Kidney (tissue), 22 donors: ENCODE results near the gene AHDC1. TPM values are rescaled to one million over a fixed set of nuclear protein-coding genes. Genes with fewer than 3 reads are reported as not detected.

Experiments
- DNase-seq, 5 donors: peaks; one replicate each; pipeline ENCODE4 v3.0.0-alpha.2; 2013 to 2020
- FAIRE-seq: peaks from 2 replicates; lab custom pipeline; 2012; peaks lifted over from hg19 to GRCh38; lab: Jason Lieb, UNC
- H3K27ac ChIP-seq, 2 donors: one replicate each; pipeline ENCODE4 v1.7.0; 2013; ENCODE audit warnings: low read depth in 2 of 2, low read length in 2 of 2, inconsistent platforms in 1 of 2
- H3K27me3 ChIP-seq: one replicate; pipeline ENCODE4 v1.7.1; 2013; ENCODE audit warnings: low read length, inconsistent platforms; ENCODE audit not compliant: control insufficient read depth, insufficient read depth
- H3K36me3 ChIP-seq, 3 donors: one replicate each; pipeline versions ENCODE4 v1.7.0 to v1.7.1; 2013; ENCODE audit warnings: low read length in 3 of 3, control low read depth in 1 of 3, inconsistent platforms in 1 of 3; ENCODE audit not compliant: insufficient read depth in 3 of 3, control insufficient read depth in 2 of 3
- H3K4me1 ChIP-seq, 3 donors: one replicate each; pipeline versions ENCODE4 v1.7.0 to v1.7.1; 2013; ENCODE audit warnings: low read length in 3 of 3, inconsistent platforms in 1 of 3, low read depth in 1 of 3; ENCODE audit not compliant: control insufficient read depth in 2 of 3, insufficient read depth in 2 of 3
- H3K4me3 ChIP-seq, 3 donors: one replicate each; pipeline versions ENCODE4 v1.7.0 to v1.8.1; 2013; ENCODE audit warnings: low read length in 3 of 3, control low read depth in 1 of 3, inconsistent platforms in 1 of 3
- H3K9ac ChIP-seq, 3 donors: one replicate each; pipeline versions ENCODE4 v1.7.0 to v1.7.1; 2013; ENCODE audit warnings: low read length in 3 of 3, control low read depth in 1 of 3, inconsistent platforms in 1 of 3
- H3K9me3 ChIP-seq, 3 donors: one replicate each; pipeline versions ENCODE4 v1.7.0 to v1.7.1; 2013; ENCODE audit warnings: low read length in 3 of 3, control low read depth in 1 of 3, inconsistent platforms in 1 of 3; ENCODE audit not compliant: control insufficient read depth in 2 of 3, insufficient read depth in 1 of 3
- intact Hi-C: fragments of 100-400 bp; cut with DNase I; formaldehyde crosslinking; loops from one replicate; pipeline ENCODE4 v1.11.1; 2022
- long read RNA-seq, 10 donors: library from polyadenylated mRNA in 1 of 10; unstranded in 1 of 10; transcript quantifications; one replicate each; pipeline ENCODE4 v2.0.0 and lab custom pipeline, GENCODE V29; 2021 to 2026
- polyA plus RNA-seq: library from polyadenylated mRNA; stranded (reverse); fragments of 350-450 nt; fragmentation: Illumina TruSeq; extraction: RNeasy Lipid Tissue Mini Kit (QIAGEN cat#74804); gene quantifications from one replicate; pipeline ENCODE4 v1.2.3, GENCODE V29; 2014; ENCODE audit warnings: low read depth, low replicate concordance; ENCODE audit not compliant: insufficient read depth
- total RNA-seq: library from RNA; stranded (reverse); fragmentation: NEBNext Ultra II Directional; extraction: Animal tissue kit (Norgen Biotek cat#: 25700); gene quantifications from one replicate; pipeline ENCODE4 v1.2.1, GENCODE V29; 2021
- TF ChIP-seq, protein P1 (sequence below): IDR thresholded peaks from 3 replicates; pipeline ENCODE4 v1.5.1; 2012; ENCODE audit warnings: mild to moderate bottlenecking, moderate library complexity, borderline replicate concordance; ENCODE audit not compliant: insufficient read depth; ENCODE audit errors: extremely low read depth
- donor health status: control.
- donor health status: control.
- donor health status: control.
- donor health status: control.
- donor health status: control.
- donor health status: DM: yes; HTN: yes; CAD: no.
- donor health status: Normal renal cell carcinoma (clear cell type).

Gene AHDC1, protein sequence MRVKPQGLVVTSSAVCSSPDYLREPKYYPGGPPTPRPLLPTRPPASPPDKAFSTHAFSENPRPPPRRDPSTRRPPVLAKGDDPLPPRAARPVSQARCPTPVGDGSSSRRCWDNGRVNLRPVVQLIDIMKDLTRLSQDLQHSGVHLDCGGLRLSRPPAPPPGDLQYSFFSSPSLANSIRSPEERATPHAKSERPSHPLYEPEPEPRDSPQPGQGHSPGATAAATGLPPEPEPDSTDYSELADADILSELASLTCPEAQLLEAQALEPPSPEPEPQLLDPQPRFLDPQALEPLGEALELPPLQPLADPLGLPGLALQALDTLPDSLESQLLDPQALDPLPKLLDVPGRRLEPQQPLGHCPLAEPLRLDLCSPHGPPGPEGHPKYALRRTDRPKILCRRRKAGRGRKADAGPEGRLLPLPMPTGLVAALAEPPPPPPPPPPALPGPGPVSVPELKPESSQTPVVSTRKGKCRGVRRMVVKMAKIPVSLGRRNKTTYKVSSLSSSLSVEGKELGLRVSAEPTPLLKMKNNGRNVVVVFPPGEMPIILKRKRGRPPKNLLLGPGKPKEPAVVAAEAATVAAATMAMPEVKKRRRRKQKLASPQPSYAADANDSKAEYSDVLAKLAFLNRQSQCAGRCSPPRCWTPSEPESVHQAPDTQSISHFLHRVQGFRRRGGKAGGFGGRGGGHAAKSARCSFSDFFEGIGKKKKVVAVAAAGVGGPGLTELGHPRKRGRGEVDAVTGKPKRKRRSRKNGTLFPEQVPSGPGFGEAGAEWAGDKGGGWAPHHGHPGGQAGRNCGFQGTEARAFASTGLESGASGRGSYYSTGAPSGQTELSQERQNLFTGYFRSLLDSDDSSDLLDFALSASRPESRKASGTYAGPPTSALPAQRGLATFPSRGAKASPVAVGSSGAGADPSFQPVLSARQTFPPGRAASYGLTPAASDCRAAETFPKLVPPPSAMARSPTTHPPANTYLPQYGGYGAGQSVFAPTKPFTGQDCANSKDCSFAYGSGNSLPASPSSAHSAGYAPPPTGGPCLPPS (N-terminal part only)
- total RNA-seq (48.2 TPM), polyA plus RNA-seq (8.5 TPM)
- long read RNA-seq, donor 1, partial matches to known transcripts: 21 of 21 reads
- long read RNA-seq, donor 1, other reads (novel, unspliced or antisense): 0 of 21 reads
- long read RNA-seq, donor 2, partial matches to known transcripts: 25 of 25 reads
- long read RNA-seq, donor 2, other reads (novel, unspliced or antisense): 0 of 25 reads
- long read RNA-seq, donor 3, partial matches to known transcripts: 13 of 13 reads
- long read RNA-seq, donor 3, other reads (novel, unspliced or antisense): 0 of 13 reads
- long read RNA-seq, donor 4, partial matches to known transcripts: 18 of 18 reads
- long read RNA-seq, donor 4, other reads (novel, unspliced or antisense): 0 of 18 reads
- long read RNA-seq, donor 5: 0 reads
- long read RNA-seq, donor 6: 0 reads
- long read RNA-seq, donor 7, partial matches to known transcripts: 18 of 40 reads
- long read RNA-seq, donor 7, other reads (novel, unspliced or antisense): 22 of 40 reads
- long read RNA-seq, donor 8, partial matches to known transcripts: 37 of 37 reads
- long read RNA-seq, donor 8, other reads (novel, unspliced or antisense): 0 of 37 reads
- long read RNA-seq, donor 9, partial matches to known transcripts: 7 of 7 reads
- long read RNA-seq, donor 9, other reads (novel, unspliced or antisense): 0 of 7 reads
- long read RNA-seq, donor 10, partial matches to known transcripts: 19 of 20 reads
- long read RNA-seq, donor 10, other reads (novel, unspliced or antisense): 0 of 20 reads

DNA sequence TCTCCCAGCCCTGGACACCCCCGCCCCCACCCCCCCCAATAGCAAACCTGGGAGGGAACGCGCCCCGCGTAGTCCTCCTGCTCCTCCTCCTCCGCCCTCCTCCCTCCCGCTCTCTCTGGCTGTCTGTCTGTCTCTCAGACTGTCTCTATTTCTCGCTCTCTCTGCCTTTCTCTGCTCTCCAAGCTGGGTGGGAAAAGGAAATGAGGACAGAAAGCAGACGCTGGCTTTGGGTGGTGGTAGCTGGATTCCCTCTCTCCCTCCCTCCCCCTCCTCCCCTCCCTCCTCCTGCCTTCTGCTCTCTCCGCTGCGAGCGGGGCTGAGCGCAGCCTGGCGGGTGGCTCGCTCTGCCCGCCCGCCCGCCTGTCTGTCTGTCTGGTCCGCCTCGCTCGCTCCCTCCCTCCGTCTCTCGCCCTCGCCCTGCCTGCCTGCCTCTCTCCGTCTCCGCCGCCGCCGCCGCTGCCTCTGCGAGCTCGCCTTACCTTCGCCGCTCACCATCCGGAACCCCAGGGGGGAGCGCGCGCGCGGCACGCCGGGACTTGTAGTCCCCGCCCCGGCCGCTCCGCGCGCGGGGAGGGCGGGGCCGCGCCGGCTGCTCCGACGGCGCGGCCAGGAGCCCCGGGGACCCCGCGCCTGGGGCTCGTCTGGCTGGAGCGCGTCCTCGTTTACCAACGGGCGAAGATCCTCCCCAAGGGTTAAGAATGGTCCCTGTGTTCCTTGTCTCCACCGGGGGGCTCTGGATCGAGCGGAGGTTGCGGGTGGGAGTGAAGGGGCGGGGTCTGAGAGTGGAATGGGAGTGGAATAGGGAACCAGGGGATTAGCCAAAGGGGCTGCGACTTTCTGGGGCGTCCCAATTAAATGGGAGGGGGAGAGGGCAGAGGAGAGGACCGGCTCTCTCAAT lies at the start of gene AHDC1:
AHDC1 (minus strand) TSS at position 464 of the 898 bp plus-strand sequence. CDS start 52,029 bp downstream, outside the sequence.
- TF ChIP-seq, protein P1, sequence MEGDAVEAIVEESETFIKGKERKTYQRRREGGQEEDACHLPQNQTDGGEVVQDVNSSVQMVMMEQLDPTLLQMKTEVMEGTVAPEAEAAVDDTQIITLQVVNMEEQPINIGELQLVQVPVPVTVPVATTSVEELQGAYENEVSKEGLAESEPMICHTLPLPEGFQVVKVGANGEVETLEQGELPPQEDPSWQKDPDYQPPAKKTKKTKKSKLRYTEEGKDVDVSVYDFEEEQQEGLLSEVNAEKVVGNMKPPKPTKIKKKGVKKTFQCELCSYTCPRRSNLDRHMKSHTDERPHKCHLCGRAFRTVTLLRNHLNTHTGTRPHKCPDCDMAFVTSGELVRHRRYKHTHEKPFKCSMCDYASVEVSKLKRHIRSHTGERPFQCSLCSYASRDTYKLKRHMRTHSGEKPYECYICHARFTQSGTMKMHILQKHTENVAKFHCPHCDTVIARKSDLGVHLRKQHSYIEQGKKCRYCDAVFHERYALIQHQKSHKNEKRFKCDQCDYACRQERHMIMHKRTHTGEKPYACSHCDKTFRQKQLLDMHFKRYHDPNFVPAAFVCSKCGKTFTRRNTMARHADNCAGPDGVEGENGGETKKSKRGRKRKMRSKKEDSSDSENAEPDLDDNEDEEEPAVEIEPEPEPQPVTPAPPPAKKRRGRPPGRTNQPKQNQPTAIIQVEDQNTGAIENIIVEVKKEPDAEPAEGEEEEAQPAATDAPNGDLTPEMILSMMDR: no peak
- Histone ChIP-seq H3K9me3 (no peaks in the 10 kb centered on the region), H3K4me1 (peaks cover 6 to 18% (median 15%) of the 10 kb centered on the region in 3 donors), H3K4me3 (peak within 1 kb of the TSS; percentile 80 to 95 (median 91)), H3K27ac (peak within 1 kb of the TSS; percentile 95), H3K27me3 (no peaks in the 10 kb centered on the region), H3K9ac (peak within 1 kb of the TSS; percentile 46 to 77 (median 72)), H3K36me3 (no peaks in the 10 kb centered on the region)
- FAIRE-seq: no peak
- peak; percentile 92 to 97 (median 96) for DNase-seq
- intact Hi-C loops: loop anchor here (10.0 kb wide), 1 partner anchor 299 kb away; no protein-coding TSS in a partner anchor

DNA sequence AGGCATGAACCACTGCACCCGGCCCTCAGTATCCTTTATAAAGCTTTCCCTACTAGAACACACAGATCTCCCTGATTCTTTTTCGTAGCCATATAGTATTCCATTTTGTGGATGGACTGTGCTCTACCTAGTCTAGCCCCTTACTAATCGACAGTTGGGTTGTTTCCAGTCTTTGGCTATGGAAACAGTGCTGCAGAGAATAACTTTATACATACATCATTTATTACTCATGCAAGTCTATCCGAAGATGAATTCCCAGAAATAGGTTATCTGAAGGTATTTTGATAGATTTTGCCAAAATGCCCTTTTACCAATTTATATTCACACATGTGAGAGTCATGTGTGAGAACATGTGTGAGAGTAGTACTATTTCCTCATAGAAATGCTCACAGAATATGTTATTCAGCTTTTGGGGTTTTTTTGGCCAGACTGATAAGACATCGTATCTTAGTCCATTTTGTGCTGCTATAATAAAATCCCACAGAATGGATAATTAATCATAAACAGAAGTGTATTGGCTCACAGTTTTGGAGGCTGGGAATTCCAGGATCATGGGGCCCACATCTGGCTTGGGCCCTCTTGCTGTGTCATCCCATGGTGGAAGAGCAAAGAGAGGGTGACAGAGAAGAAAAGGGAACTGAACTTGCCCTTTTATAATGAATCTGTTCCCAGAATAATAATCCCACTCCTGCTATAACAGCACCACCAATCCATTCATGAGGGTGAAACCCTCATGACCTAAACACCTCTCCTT lies 48.3 kb upstream of the AHDC1 start:
- TF ChIP-seq, protein P1: no peak
- DNase-seq: no peak
- H3K4me3 ChIP-seq: no peak overlapping the region
- H3K9me3 ChIP-seq: no peaks in the 10 kb centered on the region
- no peak for FAIRE-seq
- intact Hi-C loops: no loop called here
- H3K4me1 ChIP-seq: peaks cover 0 to 13% (median 0%) of the 10 kb centered on the region in 3 donors
- no peak overlapping the region for H3K27ac ChIP-seq
- no peak overlapping the region for H3K9ac ChIP-seq
- H3K27me3 ChIP-seq: no peaks in the 10 kb centered on the region
- H3K36me3 ChIP-seq: no peaks in the 10 kb centered on the region
